GM10266 (cell line): Measurements from ENCODE around the gene NIPAL3.
"Not testable (repeated sequence)": the region's sequence is repeated elsewhere in the genome, so short reads cannot be mapped to it uniquely, and the experiment has no call there.

Experiments
- DNase-seq: peaks from one replicate; pipeline ENCODE4 v3.0.0; 2012; ENCODE audit errors: extremely low spot score
- TF ChIP-seq, protein P1 (sequence below): IDR thresholded peaks from 2 replicates; pipeline ENCODE4 v1.5.1; 2012; ENCODE audit warnings: mild to moderate bottlenecking, low read depth; ENCODE audit not compliant: control insufficient read depth, insufficient read depth; ENCODE audit errors: missing control alignments

Gene NIPAL3

DNA sequence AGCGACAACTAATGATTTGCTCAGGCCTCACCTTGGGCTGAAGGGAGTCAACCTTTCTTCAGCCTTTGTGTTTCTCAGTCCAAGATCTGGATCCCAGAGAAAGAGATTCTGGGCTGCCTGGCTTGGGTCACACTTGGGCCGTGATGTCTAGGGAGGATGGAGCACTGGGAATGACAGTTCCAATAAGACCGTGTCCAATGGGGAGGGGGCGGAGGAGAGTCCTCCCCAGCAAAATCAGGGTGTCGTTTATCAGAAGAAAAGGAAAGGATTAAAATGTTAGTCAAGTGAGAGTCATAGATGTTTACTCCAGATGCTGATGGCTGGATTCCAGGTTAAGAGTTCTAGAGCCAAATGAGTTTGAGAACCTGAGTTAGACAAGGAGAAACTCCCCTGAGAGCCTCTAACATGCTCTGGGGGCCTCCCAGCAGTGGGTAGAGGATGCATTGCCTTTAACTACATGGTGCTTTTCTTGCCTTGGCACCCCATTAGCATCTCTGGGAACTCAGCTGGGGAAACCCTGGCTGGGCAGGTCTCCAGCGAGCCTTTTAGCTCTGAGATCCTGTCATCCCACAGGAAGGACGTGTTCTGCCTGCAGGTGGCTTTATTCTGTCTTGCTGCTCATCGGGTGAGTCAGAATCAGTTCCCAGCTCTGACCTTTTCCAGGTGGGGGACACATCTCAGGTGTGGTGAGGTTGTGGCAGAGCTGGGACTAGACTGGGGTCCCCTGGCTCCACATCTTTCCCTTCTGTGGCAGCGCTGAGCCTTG lies 22.2 kb downstream of the NIPAL3 start:
- DNase-seq, result no peak
- TF ChIP-seq, protein P1, sequence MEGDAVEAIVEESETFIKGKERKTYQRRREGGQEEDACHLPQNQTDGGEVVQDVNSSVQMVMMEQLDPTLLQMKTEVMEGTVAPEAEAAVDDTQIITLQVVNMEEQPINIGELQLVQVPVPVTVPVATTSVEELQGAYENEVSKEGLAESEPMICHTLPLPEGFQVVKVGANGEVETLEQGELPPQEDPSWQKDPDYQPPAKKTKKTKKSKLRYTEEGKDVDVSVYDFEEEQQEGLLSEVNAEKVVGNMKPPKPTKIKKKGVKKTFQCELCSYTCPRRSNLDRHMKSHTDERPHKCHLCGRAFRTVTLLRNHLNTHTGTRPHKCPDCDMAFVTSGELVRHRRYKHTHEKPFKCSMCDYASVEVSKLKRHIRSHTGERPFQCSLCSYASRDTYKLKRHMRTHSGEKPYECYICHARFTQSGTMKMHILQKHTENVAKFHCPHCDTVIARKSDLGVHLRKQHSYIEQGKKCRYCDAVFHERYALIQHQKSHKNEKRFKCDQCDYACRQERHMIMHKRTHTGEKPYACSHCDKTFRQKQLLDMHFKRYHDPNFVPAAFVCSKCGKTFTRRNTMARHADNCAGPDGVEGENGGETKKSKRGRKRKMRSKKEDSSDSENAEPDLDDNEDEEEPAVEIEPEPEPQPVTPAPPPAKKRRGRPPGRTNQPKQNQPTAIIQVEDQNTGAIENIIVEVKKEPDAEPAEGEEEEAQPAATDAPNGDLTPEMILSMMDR, result no peak

DNA sequence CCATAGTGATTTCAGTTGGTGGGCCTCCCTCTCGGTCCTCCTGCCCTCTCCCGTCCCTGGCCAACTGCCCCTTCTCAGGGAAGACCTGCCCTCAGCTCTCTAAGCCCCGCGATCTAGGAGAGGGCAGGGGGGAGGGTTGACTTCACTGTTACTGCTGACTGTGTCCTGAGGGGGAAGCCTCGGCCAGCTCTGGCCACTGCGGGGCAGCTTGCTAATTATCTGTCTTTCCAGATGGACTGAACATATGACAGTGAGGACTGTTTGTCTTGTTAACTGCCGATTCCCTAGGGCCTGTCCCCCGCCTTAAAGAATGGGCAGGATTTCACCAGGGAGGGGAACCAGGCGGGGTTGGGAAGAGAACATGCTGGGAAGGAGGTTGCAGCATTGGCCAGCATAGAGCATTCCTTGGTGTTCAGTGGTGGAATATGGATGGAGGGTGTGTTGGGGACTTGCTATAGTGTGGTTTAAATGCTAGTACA lies 22.9 kb downstream of the NIPAL3 start:
- no peak for DNase-seq
- TF ChIP-seq, protein P1, result no peak

DNA sequence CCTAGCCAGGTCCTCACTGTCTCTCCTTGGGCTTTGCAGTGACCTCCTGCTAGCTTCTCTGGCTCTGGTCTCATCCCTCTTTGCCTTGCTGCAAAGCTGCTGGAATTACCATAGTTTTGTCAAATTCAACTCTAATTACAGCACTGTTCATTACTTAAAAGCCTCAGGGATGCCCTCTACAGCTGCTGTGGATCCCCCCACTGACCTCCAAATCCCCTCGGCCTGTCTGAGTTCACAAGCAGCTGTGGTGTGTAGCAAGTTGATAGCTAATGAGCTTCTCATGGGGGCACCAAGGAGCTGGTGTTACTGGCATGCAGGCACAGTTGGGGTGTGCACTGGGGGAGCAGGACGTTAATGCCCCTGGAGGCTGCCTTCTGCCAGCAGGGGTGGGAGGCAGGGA lies 24.8 kb downstream of the NIPAL3 start:
- no peak for DNase-seq
- TF ChIP-seq, protein P1, result no peak

DNA sequence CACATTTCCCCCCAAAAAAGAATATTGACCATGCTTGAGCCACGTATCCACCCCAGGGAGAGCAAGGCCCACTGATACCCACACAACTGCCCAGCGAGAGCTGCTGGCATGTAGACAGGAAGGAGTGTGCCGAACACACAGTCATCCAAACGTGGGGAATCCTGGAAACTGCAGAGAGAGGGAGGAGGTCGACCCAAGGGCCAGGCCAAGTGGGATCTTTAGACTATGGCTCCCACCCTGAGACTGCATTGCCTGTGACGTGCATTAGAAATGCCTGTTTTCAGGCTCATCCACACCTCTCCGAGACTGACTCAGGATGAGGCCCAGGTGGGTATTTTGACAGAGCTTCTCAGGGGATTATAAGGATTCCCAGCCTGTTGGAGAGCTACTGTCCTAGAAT lies 25.9 kb downstream of the NIPAL3 start:
- no peak for DNase-seq
- TF ChIP-seq, protein P1, result no peak

DNA sequence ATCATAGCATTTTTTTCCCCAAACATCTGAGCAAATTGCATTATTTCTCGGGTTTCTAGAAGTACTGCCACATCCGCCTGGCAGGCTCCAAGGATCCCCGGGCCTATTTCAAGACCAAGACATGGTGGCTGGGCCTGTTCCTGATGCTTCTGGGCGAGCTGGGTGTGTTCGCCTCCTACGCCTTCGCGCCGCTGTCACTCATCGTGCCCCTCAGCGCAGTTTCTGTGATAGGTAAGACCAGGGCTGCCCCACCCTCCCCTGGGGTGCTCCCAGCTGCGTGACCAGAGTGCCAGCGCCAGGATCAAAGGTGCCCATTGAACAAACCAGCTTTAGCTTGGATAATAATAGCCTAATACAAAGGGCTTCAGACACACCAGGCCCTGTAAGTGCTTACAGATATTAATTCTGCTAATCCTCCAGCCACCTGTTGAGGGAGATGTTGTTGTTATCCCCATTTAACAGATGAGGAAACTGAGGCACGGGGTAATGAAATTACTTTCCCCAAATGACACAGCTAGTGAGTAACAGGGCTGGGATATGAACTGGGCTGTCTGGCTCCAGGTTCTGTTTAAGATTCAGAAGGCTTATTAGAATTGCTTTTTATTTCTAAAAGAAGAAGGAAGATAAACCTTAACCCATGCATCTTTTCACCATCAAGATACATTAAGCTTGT lies 26.5 kb downstream of the NIPAL3 start:
- TF ChIP-seq, protein P1, result no peak
- no peak for DNase-seq

DNA sequence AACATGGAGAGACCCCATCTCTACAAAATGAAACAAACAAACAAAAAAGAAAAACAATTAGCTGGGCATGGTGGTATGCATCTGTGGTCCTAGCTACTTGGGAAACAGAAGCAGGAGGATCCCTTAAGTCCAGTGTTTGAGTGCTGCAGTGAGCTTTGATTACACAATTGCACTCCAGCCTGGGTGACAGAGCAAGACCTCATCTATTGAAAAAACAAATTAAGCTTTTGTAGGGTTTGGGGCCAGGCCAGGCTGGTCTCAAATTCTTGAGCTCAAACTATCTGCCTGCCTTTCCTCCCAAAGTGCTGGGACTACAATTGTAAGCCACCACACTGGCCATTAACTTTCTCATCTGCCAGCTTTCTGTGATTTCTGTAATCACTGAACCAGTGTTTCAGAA lies 27.2 kb downstream of the NIPAL3 start:
- no peak for DNase-seq
- TF ChIP-seq, protein P1, result no peak

DNA sequence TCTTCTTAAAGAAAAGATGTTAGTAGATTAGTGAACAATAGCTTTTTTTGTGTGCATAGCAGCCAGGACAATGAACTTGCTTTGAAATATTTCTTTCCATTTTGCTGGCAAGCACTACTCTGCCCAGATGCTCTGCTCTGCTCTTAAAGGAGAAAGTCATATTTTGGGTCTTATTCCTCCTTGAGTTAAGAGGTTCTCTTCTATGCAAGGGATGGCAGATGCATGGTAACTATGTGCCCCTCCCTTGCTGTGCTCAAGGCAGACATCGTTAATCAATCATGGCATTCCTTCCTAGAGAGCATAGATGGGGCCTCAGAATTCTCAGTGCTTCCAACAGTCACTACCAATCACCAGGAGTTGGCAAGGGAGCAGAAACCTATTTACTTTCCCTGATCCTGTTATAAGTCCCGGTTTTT lies 27.6 kb downstream of the NIPAL3 start:
- no peak for DNase-seq
- TF ChIP-seq, protein P1, result no peak

DNA sequence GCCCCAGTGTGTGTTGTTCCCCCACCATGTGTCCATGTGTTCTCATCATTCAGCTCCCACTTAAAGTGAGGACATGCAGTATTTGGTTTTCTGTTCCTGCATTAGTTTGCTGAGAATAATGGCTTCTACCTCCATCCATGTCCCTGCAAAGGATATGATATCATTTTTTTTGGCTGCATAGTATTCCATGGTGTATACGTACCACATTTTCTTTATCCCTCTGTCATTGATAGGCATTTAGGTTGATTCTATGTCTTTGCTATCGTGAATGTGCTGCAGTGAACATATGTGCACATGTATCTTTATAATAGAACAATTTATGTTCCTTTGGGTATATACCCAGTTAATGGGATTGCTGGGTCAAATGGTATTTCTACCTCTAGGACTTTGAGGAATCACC lies 30.8 kb downstream of the NIPAL3 start:
- DNase-seq, result not testable (repeated sequence)
